SK-N-SH (cell line): ENCODE measurements around the gene EPB41L2. TPM values are rescaled to one million over a fixed set of nuclear protein-coding genes. Genes with fewer than 3 reads are reported as not detected.

Experiments
- CTCF ChIA-PET: fragments of 300-600, 350-600 bp; formaldehyde crosslinking; extraction: SDS; loops from one replicate; lab custom pipeline; 2021; lab: Yijun Ruan, JAX
- POLR2A ChIA-PET: fragments of 350-600 bp; sonication (Branson Sonifier 250); formaldehyde crosslinking; extraction: SDS; loops from one replicate; lab custom pipeline; 2020; ENCODE audit warnings: antibody characterized with exemption, inconsistent platforms; lab: Yijun Ruan, JAX
- DNase-seq: peaks from one replicate; pipeline ENCODE4 v3.0.0; 2012
- H2AFZ ChIP-seq: fragments of 200-600 bp; sonication (generic); 2 replicates; pipeline ENCODE4 v1.8.1; 2016; ENCODE audit warnings: antibody characterized with exemption, mild to moderate bottlenecking, low read depth
- H3F3A ChIP-seq: fragments of 200-600 bp; sonication (generic); replicated peaks from 2 replicates; pipeline ENCODE3; 2016; ENCODE audit warnings: antibody characterized with exemption, mild to moderate bottlenecking; ENCODE audit not compliant: insufficient read depth
- H3K27ac ChIP-seq, 2 experiments: fragments of 200-500 bp in 1 of 2; fragments of 200-600 bp in 1 of 2; sonication (Bioruptor generic) in 1 of 2; sonication (generic), shearing (Covaris generic) in 1 of 2; 2 replicates each; pipeline versions ENCODE4 v1.5.1 to v1.6.1; 2014 to 2016; ENCODE audit warnings: low read depth in 2 of 2, inconsistent platforms in 1 of 2, low read length in 1 of 2, mild to moderate bottlenecking in 1 of 2, mixed read lengths in 1 of 2
- H3K27me3 ChIP-seq: fragments of 200-600 bp; sonication (generic), shearing (Covaris generic); 2 replicates; pipeline ENCODE4 v1.6.1; 2016; ENCODE audit warnings: mixed run types; ENCODE audit not compliant: insufficient read depth
- H3K36me3 ChIP-seq, 2 experiments: fragments of 200-500 bp in 1 of 2; fragments of 200-600 bp in 1 of 2; sonication (Bioruptor generic) in 1 of 2; sonication (generic) in 1 of 2; replicated peaks in 1 of 2; 2 replicates each; pipeline versions ENCODE3 to v1.5.1; 2014 to 2016; ENCODE audit warnings: low read length in 1 of 2, mild to moderate bottlenecking in 1 of 2; ENCODE audit not compliant: insufficient read depth in 2 of 2, control insufficient read depth in 1 of 2
- H3K4me1 ChIP-seq, 2 experiments: fragments of 200-500 bp in 1 of 2; fragments of 200-600 bp in 1 of 2; sonication (Bioruptor generic) in 1 of 2; sonication (generic), shearing (Covaris generic) in 1 of 2; 2 replicates each; pipeline versions ENCODE4 v1.5.1 to v1.6.1; 2014 to 2016; ENCODE audit warnings: low read depth in 1 of 2, low read length in 1 of 2, mixed run types in 1 of 2; ENCODE audit not compliant: insufficient read depth in 2 of 2, control insufficient read depth in 1 of 2
- H3K4me2 ChIP-seq: fragments of 200-600 bp; sonication (generic), shearing (Covaris generic); 2 replicates; pipeline ENCODE4 v1.6.1; 2017; ENCODE audit warnings: mixed run types
- H3K4me3 ChIP-seq, 2 experiments: fragments of 200-500 bp in 1 of 2; fragments of 200-600 bp in 1 of 2; sonication (Bioruptor generic) in 1 of 2; sonication (generic), shearing (Covaris generic) in 1 of 2; 2 replicates each; pipeline versions ENCODE4 v1.5.1 to v1.8.1; 2014 to 2016; ENCODE audit warnings: low read depth in 2 of 2, inconsistent platforms in 1 of 2, low read length in 1 of 2, mild to moderate bottlenecking in 1 of 2, mixed read lengths in 1 of 2, moderate library complexity in 1 of 2
- H3K79me2 ChIP-seq: fragments of 200-600 bp; sonication (generic); 2 replicates; pipeline ENCODE4 v1.8.1; 2017; ENCODE audit warnings: mild to moderate bottlenecking; ENCODE audit not compliant: insufficient read depth
- H3K9ac ChIP-seq: fragments of 200-600 bp; sonication (generic); 2 replicates; pipeline ENCODE4 v1.6.1; 2017; ENCODE audit warnings: mixed run types
- H3K9me2 ChIP-seq: fragments of 200-600 bp; sonication (generic); 2 replicates; pipeline ENCODE4 v1.6.1; 2017; ENCODE audit warnings: mixed run types
- H3K9me3 ChIP-seq: fragments of 200-600 bp; sonication (generic); 2 replicates; pipeline ENCODE4 v1.6.1; 2017; ENCODE audit warnings: mixed run types, mild to moderate bottlenecking, moderate library complexity
- H4K20me1 ChIP-seq: fragments of 200-600 bp; sonication (generic); 2 replicates; pipeline ENCODE4 v1.6.1; 2017; ENCODE audit warnings: mild to moderate bottlenecking, mixed run types; ENCODE audit not compliant: insufficient read depth
- CHD2 ChIP-seq: fragments of 150-350 bp; IDR thresholded peaks from 2 replicates; pipeline ENCODE4 v1.6.1; 2018; ENCODE audit warnings: low read length; ENCODE audit not compliant: partially characterized antibody
- EP300 ChIP-seq, 2 experiments: IDR thresholded peaks; 2 replicates each; pipeline versions ENCODE4 v1.4.0 to v1.6.1; 2012; ENCODE audit warnings: borderline replicate concordance in 1 of 2, low read depth in 1 of 2, low read length in 1 of 2
- EZH2phosphoT487 ChIP-seq: fragments of 200-600 bp; sonication (generic); IDR thresholded peaks from 2 replicates; pipeline ENCODE4 v1.6.1; 2017; ENCODE audit warnings: low read depth, mixed run types, mild to moderate bottlenecking, antibody characterized with exemption, moderate library complexity, borderline replicate concordance
- FOSL2 ChIP-seq: IDR thresholded peaks from 2 replicates; pipeline ENCODE4 v1.4.0; 2012; ENCODE audit warnings: low read depth, mild to moderate bottlenecking, moderate library complexity, borderline replicate concordance
- GATA2 ChIP-seq: sonication (generic); formaldehyde crosslinking; IDR thresholded peaks from 2 replicates; pipeline ENCODE4 v1.5.0; 2020; ENCODE audit warnings: mild to moderate bottlenecking, missing genetic modification reagents
- MXI1 ChIP-seq: IDR thresholded peaks from 2 replicates; pipeline ENCODE4 v1.6.1; 2012; ENCODE audit warnings: mild to moderate bottlenecking, low read depth, low read length, improper control_type of control experiment
- NFIC ChIP-seq: IDR thresholded peaks from 2 replicates; pipeline ENCODE4 v1.4.0; 2012; ENCODE audit warnings: borderline replicate concordance
- POLR2AphosphoS5 ChIP-seq: IDR thresholded peaks from 2 replicates; pipeline ENCODE4 v1.6.1; 2012; ENCODE audit warnings: low read depth, low read length
- RAD21 ChIP-seq: IDR thresholded peaks from 2 replicates; pipeline ENCODE4 v1.6.1; 2012; ENCODE audit warnings: mild to moderate bottlenecking, low read length
- REST ChIP-seq: IDR thresholded peaks from 2 replicates; pipeline ENCODE4 v1.6.1; 2012; ENCODE audit warnings: mild to moderate bottlenecking, low read depth, low read length, moderate library complexity
- RFX5 ChIP-seq: IDR thresholded peaks from 2 replicates; pipeline ENCODE4 v1.6.1; 2012; ENCODE audit warnings: mild to moderate bottlenecking, improper control_type of control experiment, low read length
- SIN3A ChIP-seq: IDR thresholded peaks from 2 replicates; pipeline ENCODE4 v1.6.1; 2012; ENCODE audit warnings: low read depth, mild to moderate bottlenecking, low read length, moderate library complexity, borderline replicate concordance
- TAF1 ChIP-seq: IDR thresholded peaks from 2 replicates; pipeline ENCODE4 v1.6.1; 2012; ENCODE audit warnings: low read depth, mild to moderate bottlenecking, low read length, moderate library complexity, borderline replicate concordance
- TEAD4 ChIP-seq: IDR thresholded peaks from 2 replicates; pipeline ENCODE4 v1.4.0; 2012; ENCODE audit warnings: mild to moderate bottlenecking, borderline replicate concordance; ENCODE audit not compliant: insufficient read depth
- YY1 ChIP-seq: IDR thresholded peaks from 2 replicates; pipeline ENCODE4 v1.4.0; 2012; ENCODE audit warnings: low read depth, mild to moderate bottlenecking
- WGBS: methylation state at CpG from one replicate; pipeline ENCODE4 v1.1.6; 2017; ENCODE audit warnings: low lambda C conversion rate; 5-methylcytosine and 5-hydroxymethylcytosine counted together
- polyA plus RNA-seq, 3 experiments: library from polyadenylated mRNA; depleted of rRNA; stranded (reverse); fragments of >200 nt; gene quantifications; 2 replicates each; pipeline ENCODE4 v1.2.3, GENCODE V29; 2012
- TF ChIP-seq, protein P1 (sequence below): IDR thresholded peaks from 2 replicates; pipeline ENCODE4 v1.4.0; 2012; ENCODE audit warnings: low read depth, borderline replicate concordance

EPB41L2 gene
- polyA plus RNA-seq, 1 of the 3 experiments (the other 2 are of a cell fraction), result 1.4 TPM

- H3K36me3 ChIP-seq, result no peaks in the 10 kb centered on the region
- H3K9ac ChIP-seq, result no peak overlapping the region
- 7% methylated on average over 4 of the region's 4 CpGs for whole genome bisulfite sequencing
- DNase-seq, result no peak
- no peaks in the 10 kb centered on the region for H3K79me2 ChIP-seq
- ChIA-PET CTCF (interaction anchor here (0.6 kb wide), 1 partner anchor 334 kb away, joined by 3 read pairs; no protein-coding TSS in a partner anchor), POLR2A (no interaction called here)
- H3F3A ChIP-seq, result no peaks in the 10 kb centered on the region
- peaks cover 21% of the 10 kb centered on the region for H3K27me3 ChIP-seq
- TF ChIP-seq MXI1 (no peak), CHD2 (no peak), EP300 (IDR thresholded peaks at IDR 0.05; ENCODE audit: borderline replicate concordance in 1 of 2, low read depth in 1 of 2, low read length in 1 of 2) (no peak), TEAD4 (no peak), YY1 (no peak), TAF1 (no peak), EZH2phosphoT487 (no peak), GATA2 (CRISPR knock-in tag) (no peak), REST (no peak), RAD21 (no peak), POLR2AphosphoS5 (no peak), FOSL2 (no peak), NFIC (no peak), SIN3A (no peak), RFX5 (no peak)
- TF ChIP-seq, protein P1, sequence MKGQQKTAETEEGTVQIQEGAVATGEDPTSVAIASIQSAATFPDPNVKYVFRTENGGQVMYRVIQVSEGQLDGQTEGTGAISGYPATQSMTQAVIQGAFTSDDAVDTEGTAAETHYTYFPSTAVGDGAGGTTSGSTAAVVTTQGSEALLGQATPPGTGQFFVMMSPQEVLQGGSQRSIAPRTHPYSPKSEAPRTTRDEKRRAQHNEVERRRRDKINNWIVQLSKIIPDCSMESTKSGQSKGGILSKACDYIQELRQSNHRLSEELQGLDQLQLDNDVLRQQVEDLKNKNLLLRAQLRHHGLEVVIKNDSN, result no peak
- no peaks in the 10 kb centered on the region for H4K20me1 ChIP-seq
- H2AFZ ChIP-seq, result no peak overlapping the region
- no peak overlapping the region for H3K4me3 ChIP-seq
- H3K27ac ChIP-seq, result no peak overlapping the region
- H3K4me2 ChIP-seq, result no peak overlapping the region
- peaks cover 0 to 8% of the 10 kb centered on the region in 2 experiments; a peak in 1 of 4 replicates for H3K4me1 ChIP-seq
- H3K9me3 ChIP-seq, result no peaks in the 10 kb centered on the region
- no peaks in the 10 kb centered on the region for H3K9me2 ChIP-seq
These were observed 94.6 kb downstream of the EPB41L2 start for GRCh38 chr6:130968476-130968875.
